Measurements from ENCODE around the gene CCNF.

CCNF gene

DNA sequence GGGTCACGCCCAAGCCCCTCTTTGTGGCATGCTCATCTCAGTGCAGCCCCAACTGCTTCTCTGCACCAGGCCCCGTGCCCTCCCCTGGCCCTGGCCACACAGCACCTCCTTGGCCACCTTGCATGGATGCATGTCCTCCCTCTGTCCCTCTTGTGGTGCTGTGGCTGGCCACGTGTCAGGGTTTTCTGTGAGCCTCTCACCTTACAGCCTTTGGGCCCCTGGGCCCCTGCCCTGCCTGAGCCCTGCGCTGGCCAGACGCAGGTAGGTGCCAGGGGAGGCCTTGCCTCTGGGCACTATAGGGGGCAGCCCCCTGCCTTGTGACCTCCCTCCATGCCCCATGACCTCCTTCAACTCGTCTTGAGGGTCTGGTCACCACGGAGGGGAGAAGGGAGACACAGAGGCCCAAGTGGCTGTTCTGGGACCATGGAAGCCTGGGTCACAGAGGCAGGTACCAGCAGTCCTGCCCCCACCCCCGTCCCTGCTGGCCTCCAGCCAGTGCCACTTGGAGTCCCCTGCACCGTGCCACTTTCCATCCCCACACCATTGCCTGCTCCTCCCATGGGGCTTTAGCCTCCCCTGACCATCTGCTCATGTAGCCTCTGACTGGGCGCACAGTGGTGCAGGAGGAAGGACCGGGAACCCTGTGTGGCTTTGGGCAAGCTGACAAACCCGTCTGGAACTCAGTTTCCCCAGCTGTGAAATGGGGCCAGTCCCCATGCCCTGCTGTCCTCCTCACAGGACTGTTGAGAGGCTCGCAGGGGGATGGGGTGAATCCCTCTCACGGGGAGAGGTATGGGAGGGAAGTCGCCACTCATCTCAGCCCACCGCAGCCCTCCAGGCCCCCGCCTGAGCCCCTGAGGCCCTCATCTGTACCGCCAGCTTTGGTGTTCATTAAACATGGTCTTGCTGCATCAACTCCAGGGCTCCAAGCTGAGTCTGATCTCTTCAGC, 73.0 kb downstream of the CCNF start:
- DNase-seq (ENCODE audit: low spot score): no peak

GRCh38 chr16:2505695-2506094, 76.4 kb downstream of the CCNF start:
- no peak for DNase-seq (ENCODE audit: low spot score)

- DNase-seq (ENCODE audit: low spot score): no peak
These were observed 77.9 kb downstream of the CCNF start for GRCh38 chr16:2507052-2507659.

GRCh38 chr16:2507665-2508064, 78.4 kb downstream of the CCNF start:
- no peak for DNase-seq (ENCODE audit: low spot score)
